ENCODE results near the gene CCDC88C.
"Not testable (repeated sequence)": the region's sequence is repeated elsewhere in the genome, so short reads cannot be mapped to it uniquely, and the experiment has no call there.

The CCDC88C gene

GRCh38 chr14:91244501-91244901, 173.1 kb downstream of the CCDC88C start, which contains the start of gene GPR68:
TSS of gene GPR68 (minus strand) at chr14:91244704. CDS start at chr14:91235050, 9,654 bp downstream.
- DNase-seq (ENCODE audit: low read depth) = no peak

- no peak for DNase-seq (ENCODE audit: low read depth)
Measured at GRCh38 chr14:91243074-91243471, 174.5 kb downstream of the CCDC88C start.

- DNase-seq (ENCODE audit: low read depth) = no peak
Measured at GRCh38 chr14:91242635-91243034, 175.0 kb downstream of the CCDC88C start.

GRCh38 chr14:91241863-91242262, 175.8 kb downstream of the CCDC88C start:
- DNase-seq (ENCODE audit: low read depth) = no peak

- DNase-seq (ENCODE audit: low read depth) = no peak
Measured at GRCh38 chr14:91238661-91239060, 179.0 kb downstream of the CCDC88C start.

- DNase-seq (ENCODE audit: low read depth) = no peak
Measured at GRCh38 chr14:91238085-91238484, 179.5 kb downstream of the CCDC88C start.

DNA sequence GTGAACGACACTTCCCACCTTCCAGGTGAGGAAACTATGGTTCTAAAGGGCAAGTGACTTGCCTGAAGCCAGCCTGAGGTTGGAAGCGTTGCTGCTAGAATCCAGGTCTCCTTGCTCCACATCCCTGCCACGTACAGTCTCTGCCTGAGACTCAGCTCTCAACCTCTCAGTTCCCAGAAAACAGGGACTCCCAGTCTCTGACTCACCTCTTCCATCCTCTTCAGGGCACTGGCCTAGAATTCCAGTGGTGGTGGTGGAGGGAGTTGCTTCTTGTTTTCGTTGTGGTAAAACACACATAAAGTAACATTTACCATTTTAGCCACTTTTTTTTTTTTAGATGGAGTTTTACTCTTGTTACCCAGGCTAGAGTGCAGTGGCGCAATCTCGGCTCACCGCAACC, 180.4 kb downstream of the CCDC88C start:
- DNase-seq (ENCODE audit: low read depth) = no peak

GRCh38 chr14:91235841-91236240, 181.8 kb downstream of the CCDC88C start:
- no peak for DNase-seq (ENCODE audit: low read depth)

DNA sequence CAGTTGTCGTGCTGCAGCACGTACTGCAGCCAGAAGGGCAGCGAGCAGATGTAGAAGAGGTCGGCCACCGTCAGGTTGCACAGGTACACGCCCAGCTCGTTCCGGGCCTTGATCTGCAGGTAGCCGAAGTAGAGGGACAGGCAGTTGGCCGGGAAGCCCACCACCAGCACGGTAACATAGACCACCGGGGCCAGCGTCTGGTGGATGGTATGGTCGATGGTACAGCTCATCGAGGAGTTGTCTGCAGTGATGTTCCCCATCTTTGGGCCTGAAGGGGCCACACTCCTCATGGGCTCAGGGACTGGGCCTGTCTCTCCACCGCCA, 182.9 kb downstream of the CCDC88C start:
- no peak for DNase-seq (ENCODE audit: low read depth)

DNA sequence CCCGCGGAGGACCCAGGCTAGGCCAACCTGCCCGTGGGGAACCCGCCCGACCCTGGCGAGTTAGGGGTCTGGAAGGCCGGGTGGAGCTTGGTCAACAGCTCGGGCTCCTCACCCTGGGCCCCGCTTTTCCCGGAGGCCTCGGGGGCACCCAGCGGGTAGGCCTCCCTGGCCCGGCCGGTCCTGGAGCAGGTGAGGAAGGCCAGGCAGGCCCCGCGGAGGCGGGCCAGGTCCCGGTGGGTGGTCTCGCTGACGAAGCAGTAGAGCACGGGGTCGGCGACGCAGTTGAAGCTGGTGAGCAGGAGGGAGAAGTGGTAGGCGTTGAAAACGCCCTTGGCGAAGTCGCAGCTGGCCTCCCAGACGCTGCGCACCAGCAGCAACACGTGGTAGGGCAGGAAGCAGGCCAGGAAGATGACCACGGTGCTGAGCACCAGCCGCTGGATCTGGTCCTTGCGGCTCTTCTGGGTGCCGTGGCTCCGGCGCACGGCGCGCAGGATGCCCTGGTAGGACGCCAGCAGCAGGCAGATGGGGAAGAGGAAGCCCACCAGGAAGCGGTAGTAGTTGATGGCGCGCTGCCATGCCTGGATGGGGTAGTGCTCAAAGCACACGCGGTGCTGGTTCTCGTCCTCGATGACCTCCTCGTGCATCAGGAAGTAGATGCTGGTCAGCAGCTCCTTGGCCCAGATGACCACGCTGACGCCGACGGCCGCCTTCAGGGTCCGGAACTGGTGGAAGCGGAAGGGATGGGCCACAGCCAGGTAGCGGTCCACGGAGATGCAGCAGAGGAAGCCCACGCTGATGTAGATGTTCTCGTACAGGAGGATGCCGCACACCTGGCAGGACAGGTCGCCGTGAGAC, 183.5 kb downstream of the CCDC88C start:
- no peak for DNase-seq (ENCODE audit: low read depth)

DNA sequence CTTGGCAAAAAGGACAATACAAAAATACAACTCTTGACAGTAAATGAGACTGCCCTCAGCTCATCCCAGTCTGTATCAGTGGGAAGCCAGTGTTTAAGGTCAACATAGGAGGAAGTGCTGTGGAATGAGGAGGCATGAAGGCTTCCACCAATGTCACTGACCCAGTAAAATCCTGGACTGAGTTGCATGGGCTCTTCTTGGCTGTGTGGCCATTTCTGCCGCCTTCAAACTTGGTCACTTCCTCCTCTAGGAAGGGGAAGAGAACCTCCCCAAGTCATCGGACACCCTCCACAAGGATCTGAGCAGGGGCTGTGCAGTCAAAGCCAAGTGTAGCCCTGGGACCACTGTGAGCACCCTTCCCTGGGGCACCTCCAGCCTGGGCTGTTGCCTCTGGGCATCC, 185.0 kb downstream of the CCDC88C start:
- DNase-seq (ENCODE audit: low read depth) = no peak

DNA sequence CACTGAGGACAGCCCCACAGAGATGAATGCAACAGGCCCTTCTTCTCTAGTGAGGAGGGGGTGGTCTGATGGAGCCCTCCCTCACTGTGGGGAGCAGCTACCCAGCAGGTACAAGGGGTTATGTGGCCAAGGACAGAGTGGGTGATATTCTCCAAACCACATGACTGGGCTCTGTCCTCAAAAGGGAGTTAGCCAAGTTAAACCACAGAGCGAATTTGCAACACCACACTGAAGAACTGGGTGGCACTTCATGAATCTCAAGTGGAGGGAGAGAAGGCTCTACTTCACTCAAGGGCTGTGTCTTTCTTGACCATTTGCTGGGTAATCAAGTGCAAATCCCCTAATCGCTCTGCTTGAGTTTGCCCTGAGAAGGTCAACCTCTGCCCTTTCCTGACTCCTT, 185.6 kb downstream of the CCDC88C start:
- no peak for DNase-seq (ENCODE audit: low read depth)

DNA sequence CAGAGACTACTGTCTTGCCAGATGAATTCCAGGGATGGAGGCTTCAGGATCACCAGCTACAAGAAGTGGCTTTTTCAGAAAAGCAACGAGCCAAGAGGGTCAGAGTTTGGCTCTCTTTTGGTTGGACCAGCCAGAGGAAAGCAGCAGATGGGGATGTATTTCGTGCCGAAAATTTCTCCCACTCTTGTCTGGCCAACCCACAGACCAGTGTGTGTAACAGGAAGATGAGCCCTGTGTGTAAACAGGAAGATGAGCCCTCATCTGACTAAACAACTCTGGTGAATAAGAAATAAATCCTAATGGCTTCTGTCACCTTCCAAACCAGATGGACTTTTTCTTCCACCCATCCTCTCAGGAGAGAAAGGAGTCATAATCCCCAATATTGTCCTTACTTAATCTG, 186.2 kb downstream of the CCDC88C start:
- no peak for DNase-seq (ENCODE audit: low read depth)

DNA sequence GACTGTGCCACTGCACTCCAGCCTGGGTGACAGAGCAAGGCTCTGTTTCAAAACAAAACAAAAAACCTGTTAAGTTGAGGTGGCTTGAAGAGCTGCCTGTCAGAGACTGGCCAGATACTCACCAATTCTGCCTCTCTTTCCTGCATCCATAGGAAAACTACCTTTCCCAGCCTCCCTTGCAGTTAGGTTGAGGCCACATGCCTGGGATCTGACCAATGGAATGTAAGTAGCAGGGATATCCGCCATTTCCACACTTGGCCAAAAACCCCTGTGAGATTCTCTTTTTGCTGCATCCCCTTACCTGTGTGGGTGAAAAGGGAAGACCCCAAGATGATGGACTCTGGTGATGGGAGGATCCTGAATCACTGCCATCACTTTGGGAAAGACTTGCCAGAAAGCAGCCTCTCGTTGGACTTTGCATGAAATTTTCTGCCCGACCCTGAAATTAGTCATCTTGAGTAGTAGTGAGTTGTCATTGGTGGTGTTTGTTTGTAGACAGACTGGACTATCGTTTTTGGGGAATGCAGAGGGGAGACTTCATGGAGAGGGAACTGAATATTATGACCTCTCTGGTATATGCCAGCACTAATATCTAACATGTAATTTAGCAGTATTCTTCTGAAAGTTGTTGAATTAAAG, 187.1 kb downstream of the CCDC88C start:
- no peak for DNase-seq (ENCODE audit: low read depth)

DNA sequence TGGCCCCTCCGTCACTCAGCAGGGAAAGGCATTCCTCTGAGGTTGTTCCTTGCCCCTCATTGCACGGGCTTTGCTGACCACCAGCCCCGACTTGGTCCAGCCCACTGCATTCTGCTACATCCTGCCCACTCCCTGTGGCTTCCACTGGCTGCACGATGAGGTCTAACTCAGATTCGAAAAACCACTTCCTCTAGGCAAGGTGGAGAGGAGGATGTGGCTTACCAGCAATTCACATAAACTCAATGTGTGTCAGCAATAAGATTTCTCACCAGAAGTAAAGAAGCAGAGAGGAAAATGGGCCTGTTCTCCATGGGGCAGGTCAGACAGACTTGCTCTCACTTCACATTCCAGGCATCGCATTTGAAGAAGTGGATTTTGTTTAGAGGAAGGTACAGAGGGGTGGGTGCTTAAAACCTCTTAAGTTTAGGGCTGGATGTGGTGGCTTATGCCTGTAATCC, 187.8 kb downstream of the CCDC88C start:
- no peak for DNase-seq (ENCODE audit: low read depth)

GRCh38 chr14:91229005-91229382, 188.6 kb downstream of the CCDC88C start:
- DNase-seq (ENCODE audit: low read depth) = no peak

GRCh38 chr14:91228112-91229004, 189.3 kb downstream of the CCDC88C start:
- DNase-seq (ENCODE audit: low read depth) = peak; percentile 80

DNA sequence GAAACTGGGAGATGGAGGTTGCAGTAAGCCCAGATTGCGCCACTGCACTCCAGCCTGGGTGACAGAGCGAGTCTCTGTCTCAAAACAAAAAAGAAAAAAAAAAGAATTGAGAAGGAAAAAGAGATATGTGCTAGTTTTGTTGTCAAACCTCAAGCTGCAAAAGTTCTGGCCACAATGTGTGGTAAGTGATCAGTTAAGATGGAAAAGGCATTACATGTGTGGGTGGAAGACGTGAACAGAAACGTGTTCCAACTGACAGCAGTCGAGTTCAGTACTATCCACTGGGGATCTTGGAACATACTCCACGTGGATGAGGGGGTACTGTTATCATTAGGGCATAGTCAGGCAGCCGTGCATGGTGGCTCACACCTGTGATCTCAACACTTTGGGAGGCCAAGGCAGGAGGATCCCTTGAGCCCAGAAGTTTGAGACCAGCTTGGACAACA, 190.4 kb downstream of the CCDC88C start:
- DNase-seq (ENCODE audit: low read depth) = no peak

GRCh38 chr14:91226360-91226759, 191.3 kb downstream of the CCDC88C start:
- DNase-seq (ENCODE audit: low read depth) = not testable (repeated sequence)

- no peak for DNase-seq (ENCODE audit: low read depth)
Measured at GRCh38 chr14:91225025-91225424, 192.6 kb downstream of the CCDC88C start.

GRCh38 chr14:91223028-91223783, 194.4 kb downstream of the CCDC88C start:
- DNase-seq (ENCODE audit: low read depth) = no peak
